ENCODE data around the gene DKC1. TPM values are rescaled to one million over a fixed set of nuclear protein-coding genes. Genes with fewer than 3 reads are reported as not detected.
A peak's percentile ranks its signal among the peaks of the same experiment; 100 is the strongest.

DKC1 gene
- total and polyA plus RNA-seq, 8 donors: 5.8 to 113 (median 26.1) TPM

DNA sequence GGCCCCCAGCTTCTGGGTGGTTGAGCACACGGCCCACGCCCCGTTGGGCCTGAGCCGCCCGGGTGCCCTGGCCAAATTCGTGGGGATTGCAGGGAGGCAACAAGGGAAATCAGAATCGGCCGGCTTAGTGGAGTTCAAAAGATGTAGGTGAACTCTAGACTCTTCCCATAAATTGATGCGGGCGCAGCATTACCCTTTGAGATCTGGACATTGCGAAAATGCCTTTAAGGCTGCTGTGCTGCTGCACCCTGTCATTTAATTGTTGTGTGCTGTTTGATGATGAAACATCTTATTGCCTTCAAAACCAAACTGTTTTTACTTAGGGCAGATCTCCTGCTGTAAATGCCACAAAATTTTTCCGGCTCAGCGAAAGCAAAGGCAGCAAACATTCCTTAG, 43.0 kb downstream of the DKC1 start:
- WGBS, 5 donors: 5 to 46% (median 21%) methylated on average over 7 to 13 of the region's 13 CpGs
- no peak for DNase-seq
- Histone ChIP-seq H3K9me3 (peaks cover 0 to 11% (median 4%) of the 10 kb centered on the region in 4 donors), H3K4me3 (peak overlapping the region; percentile 54 to 67 (median 63)), H3K36me3 (no peaks in the 10 kb centered on the region), H3K27me3 (peaks cover 0 to 9% (median 0%) of the 10 kb centered on the region in 3 donors), H3K4me1 (peaks cover 0 to 18% (median 4%) of the 10 kb centered on the region in 4 donors), H3K27ac (peak overlapping the region in 4 of 5 donors; percentile 61 to 80 (median 70))
- intact Hi-C loops (cut with DNase I; ENCODE audit: low total_unique reads): no loop called here
- TF ChIP-seq EP300 (IDR thresholded peaks at IDR 0.05) (no peak), POLR2AphosphoS5 (IDR thresholded peaks at IDR 0.05) (no peak), POLR2A (IDR thresholded peaks at IDR 0.05) (no peak)
- TF ChIP-seq, protein P1, sequence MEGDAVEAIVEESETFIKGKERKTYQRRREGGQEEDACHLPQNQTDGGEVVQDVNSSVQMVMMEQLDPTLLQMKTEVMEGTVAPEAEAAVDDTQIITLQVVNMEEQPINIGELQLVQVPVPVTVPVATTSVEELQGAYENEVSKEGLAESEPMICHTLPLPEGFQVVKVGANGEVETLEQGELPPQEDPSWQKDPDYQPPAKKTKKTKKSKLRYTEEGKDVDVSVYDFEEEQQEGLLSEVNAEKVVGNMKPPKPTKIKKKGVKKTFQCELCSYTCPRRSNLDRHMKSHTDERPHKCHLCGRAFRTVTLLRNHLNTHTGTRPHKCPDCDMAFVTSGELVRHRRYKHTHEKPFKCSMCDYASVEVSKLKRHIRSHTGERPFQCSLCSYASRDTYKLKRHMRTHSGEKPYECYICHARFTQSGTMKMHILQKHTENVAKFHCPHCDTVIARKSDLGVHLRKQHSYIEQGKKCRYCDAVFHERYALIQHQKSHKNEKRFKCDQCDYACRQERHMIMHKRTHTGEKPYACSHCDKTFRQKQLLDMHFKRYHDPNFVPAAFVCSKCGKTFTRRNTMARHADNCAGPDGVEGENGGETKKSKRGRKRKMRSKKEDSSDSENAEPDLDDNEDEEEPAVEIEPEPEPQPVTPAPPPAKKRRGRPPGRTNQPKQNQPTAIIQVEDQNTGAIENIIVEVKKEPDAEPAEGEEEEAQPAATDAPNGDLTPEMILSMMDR (IDR thresholded peaks at IDR 0.05): no peak

DNA sequence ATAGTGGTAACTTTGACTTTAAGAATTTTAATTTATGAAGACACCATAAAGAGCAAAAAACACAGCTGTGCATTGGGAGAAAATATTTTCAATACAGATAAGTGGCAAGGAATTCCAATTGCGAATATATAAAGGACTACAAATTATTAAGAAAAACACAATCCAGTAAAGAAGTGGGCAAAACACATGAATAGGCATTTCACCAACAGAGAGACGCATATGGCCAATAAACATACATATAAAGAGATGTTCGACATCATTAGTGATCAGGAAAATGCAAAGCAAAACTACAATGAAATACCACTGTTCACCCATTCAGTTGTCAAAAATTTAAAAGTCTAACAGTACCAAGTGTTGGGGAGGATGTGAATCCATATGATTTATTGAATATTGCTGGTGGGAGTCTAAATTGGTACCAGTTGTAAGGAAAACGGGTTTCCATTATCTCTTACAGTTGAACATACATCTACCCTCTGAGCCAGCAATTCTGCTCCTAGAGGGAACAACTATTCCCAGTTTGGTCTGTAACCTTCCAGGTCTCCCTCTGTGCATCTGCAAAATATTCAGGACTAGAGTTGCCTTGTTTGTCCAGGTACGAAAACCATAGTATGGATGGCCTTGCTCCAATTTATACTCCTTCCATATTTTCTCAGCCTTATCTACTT, 44.3 kb downstream of the DKC1 start:
- 81 to 96% (median 94%) methylated on average over 5 of the region's 5 CpGs for WGBS, 5 donors
- no peak overlapping the region for H3K27ac ChIP-seq
- no peak overlapping the region for H3K4me3 ChIP-seq
- peaks cover 0 to 9% (median 0%) of the 10 kb centered on the region in 3 donors for H3K27me3 ChIP-seq
- no peaks in the 10 kb centered on the region for H3K36me3 ChIP-seq
- peaks cover 0 to 18% (median 4%) of the 10 kb centered on the region in 4 donors for H3K4me1 ChIP-seq
- H3K9me3 ChIP-seq: peaks cover 0 to 11% (median 4%) of the 10 kb centered on the region in 4 donors
- TF ChIP-seq, protein P1 (IDR thresholded peaks at IDR 0.05): no peak
- no peak for TF ChIP-seq POLR2AphosphoS5 (IDR thresholded peaks at IDR 0.05)
- TF ChIP-seq EP300 (IDR thresholded peaks at IDR 0.05): no peak
- TF ChIP-seq POLR2A (IDR thresholded peaks at IDR 0.05): no peak
- intact Hi-C loops (cut with DNase I; ENCODE audit: low total_unique reads): no loop called here
- no peak for DNase-seq

DNA sequence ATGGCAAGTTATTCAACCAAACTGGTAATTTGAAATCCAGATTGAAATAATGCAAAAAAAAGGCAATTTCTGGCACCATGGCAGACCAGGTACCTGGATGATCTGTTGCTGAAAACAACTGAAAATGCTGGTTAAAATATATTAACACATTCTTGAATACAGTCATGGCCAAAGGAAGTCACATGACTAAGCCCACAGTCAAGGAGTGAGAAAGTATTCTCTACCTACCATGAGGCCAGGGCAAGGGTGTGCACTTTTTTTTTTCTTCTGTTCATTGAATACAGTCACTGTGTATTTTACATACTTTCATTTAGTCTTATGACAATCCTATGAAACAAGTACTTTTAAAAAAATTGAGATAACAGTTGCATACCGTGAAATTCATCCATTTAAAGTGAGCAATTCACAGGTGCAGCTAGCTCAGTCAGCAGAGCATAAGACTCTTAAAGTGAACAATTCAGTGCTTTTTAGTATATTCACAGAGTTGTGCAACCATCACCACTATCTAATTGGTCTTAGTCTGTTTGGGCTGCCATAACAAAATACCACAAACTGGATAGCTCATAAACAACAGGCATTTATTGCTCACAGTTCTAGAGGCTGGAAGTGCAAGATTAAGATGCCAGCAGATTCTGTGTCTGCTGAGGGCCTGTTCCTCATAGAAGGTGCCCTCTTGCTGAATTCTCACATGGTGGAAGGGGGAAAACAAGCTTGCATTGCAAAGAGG, 47.4 kb downstream of the DKC1 start:
- H3K4me1 ChIP-seq: peaks cover 0 to 5% (median 0%) of the 10 kb centered on the region in 4 donors
- no peak overlapping the region for H3K27ac ChIP-seq
- peaks cover 0 to 11% (median 4%) of the 10 kb centered on the region in 4 donors for H3K9me3 ChIP-seq
- 63 to 91% (median 82%) methylated on average over 1 of the region's 1 CpG for WGBS, 5 donors
- peaks cover 0 to 1% (median 0%) of the 10 kb centered on the region in 3 donors for H3K27me3 ChIP-seq
- intact Hi-C loops (cut with DNase I; ENCODE audit: low total_unique reads): no loop called here
- H3K36me3 ChIP-seq: no peaks in the 10 kb centered on the region
- no peak for DNase-seq
- no peak overlapping the region for H3K4me3 ChIP-seq
- TF ChIP-seq EP300 (IDR thresholded peaks at IDR 0.05) (no peak), POLR2A (IDR thresholded peaks at IDR 0.05) (no peak), POLR2AphosphoS5 (IDR thresholded peaks at IDR 0.05) (no peak)
- TF ChIP-seq, protein P1 (IDR thresholded peaks at IDR 0.05): no peak

DNA sequence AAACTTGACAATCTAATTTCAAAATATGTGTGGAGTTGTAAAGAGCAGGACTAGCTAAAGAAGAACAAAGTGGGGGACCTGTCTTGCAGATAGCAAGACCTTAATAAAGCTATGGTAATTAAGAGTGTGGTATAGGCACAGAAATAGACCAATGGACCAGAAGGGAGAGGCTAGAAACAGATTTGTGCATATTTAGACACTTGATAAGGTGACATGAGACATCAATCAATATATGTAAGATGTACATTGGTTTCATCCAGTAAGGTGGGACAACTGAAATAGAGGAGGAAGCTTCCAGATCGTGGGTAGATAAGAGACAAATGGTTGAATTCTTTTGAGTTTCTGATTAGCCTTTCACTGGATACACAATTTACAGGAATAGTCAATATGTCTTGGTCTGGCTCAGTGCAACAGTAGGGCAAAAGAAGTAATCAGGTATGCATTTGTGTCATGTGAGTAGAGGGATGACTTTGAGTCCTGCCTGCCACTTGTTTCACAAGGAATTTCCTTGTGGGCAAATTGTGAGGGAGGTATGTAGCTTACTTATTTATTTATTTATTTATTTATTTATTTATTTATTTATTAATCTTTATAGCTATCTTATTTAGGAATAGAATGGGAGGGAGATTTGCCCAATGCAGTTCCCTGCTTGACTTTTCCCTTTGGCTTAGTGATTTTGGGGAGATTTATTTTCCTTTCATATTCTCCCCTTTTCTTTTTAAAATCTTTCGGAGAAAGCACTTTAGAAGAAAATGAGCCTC, 49.9 kb downstream of the DKC1 start:
- no peak for DNase-seq
- intact Hi-C loops (cut with DNase I; ENCODE audit: low total_unique reads): no loop called here
- WGBS, 5 donors: 63 to 82% (median 77%) methylated on average over 2 of the region's 2 CpGs
- H3K9me3 ChIP-seq: peaks cover 0 to under 1% (median 0%) of the 10 kb centered on the region in 4 donors
- TF ChIP-seq EP300 (IDR thresholded peaks at IDR 0.05) (no peak), POLR2AphosphoS5 (IDR thresholded peaks at IDR 0.05) (no peak), POLR2A (IDR thresholded peaks at IDR 0.05) (no peak)
- TF ChIP-seq, protein P1 (IDR thresholded peaks at IDR 0.05): no peak
- H3K27me3 ChIP-seq: no peaks in the 10 kb centered on the region
- no peak overlapping the region for H3K27ac ChIP-seq
- H3K4me3 ChIP-seq: no peak overlapping the region
- H3K4me1 ChIP-seq: no peaks in the 10 kb centered on the region
- no peaks in the 10 kb centered on the region for H3K36me3 ChIP-seq
